Skeletal muscle tissue (tissue), 4 donors: ENCODE results near the gene ABHD4. TPM values are rescaled to one million over a fixed set of nuclear protein-coding genes. Genes with fewer than 3 reads are reported as not detected.

Source experiments
- H3K27ac ChIP-seq: one replicate; pipeline ENCODE4 v1.7.0; 2013; ENCODE audit warnings: mild to moderate bottlenecking, low read depth, low read length, inconsistent platforms
- H3K27me3 ChIP-seq, 3 donors: one replicate each; pipeline ENCODE4 v1.7.0; 2013; ENCODE audit warnings: low read length in 3 of 3; ENCODE audit not compliant: control insufficient read depth in 3 of 3, insufficient read depth in 3 of 3
- H3K36me3 ChIP-seq, 3 donors: one replicate each; pipeline ENCODE4 v1.7.0; 2013; ENCODE audit warnings: low read length in 3 of 3; ENCODE audit not compliant: control insufficient read depth in 3 of 3, insufficient read depth in 3 of 3
- H3K4me1 ChIP-seq, 3 donors: one replicate each; pipeline ENCODE4 v1.7.0; 2013; ENCODE audit warnings: low read length in 3 of 3, mild to moderate bottlenecking in 3 of 3; ENCODE audit not compliant: control insufficient read depth in 3 of 3, insufficient read depth in 3 of 3
- H3K4me3 ChIP-seq, 3 donors: one replicate each; pipeline ENCODE4 v1.7.0; 2013; ENCODE audit warnings: low read length in 3 of 3
- H3K9ac ChIP-seq, 3 donors: one replicate each; pipeline ENCODE4 v1.7.0; 2013; ENCODE audit warnings: low read length in 3 of 3, mild to moderate bottlenecking in 3 of 3, moderate library complexity in 2 of 3, low read depth in 1 of 3
- H3K9me3 ChIP-seq, 3 donors: one replicate each; pipeline ENCODE4 v1.7.0; 2013; ENCODE audit warnings: low read length in 3 of 3; ENCODE audit not compliant: control insufficient read depth in 3 of 3
- total RNA-seq: library from RNA; depleted of rRNA; stranded (reverse); fragments of >200 nt; gene quantifications from one replicate; pipeline ENCODE4 v1.2.3, GENCODE V29; 2014
- donor health status: Osteomylitis.

ABHD4 gene
- total RNA-seq, 1 donor from 2014 or later: 3.7 TPM

- peaks cover 6 to 15% (median 6%) of the 10 kb centered on the region in 3 donors for H3K4me1 ChIP-seq
- H3K4me3 ChIP-seq: no peak overlapping the region
- no peak overlapping the region for H3K9ac ChIP-seq
- no peak overlapping the region for H3K27ac ChIP-seq
- no peaks in the 10 kb centered on the region for H3K9me3 ChIP-seq
- no peaks in the 10 kb centered on the region for H3K36me3 ChIP-seq
- H3K27me3 ChIP-seq: no peaks in the 10 kb centered on the region
Observed at GRCh38 chr14:22653012-22653621, 55.0 kb downstream of the ABHD4 start.

DNA sequence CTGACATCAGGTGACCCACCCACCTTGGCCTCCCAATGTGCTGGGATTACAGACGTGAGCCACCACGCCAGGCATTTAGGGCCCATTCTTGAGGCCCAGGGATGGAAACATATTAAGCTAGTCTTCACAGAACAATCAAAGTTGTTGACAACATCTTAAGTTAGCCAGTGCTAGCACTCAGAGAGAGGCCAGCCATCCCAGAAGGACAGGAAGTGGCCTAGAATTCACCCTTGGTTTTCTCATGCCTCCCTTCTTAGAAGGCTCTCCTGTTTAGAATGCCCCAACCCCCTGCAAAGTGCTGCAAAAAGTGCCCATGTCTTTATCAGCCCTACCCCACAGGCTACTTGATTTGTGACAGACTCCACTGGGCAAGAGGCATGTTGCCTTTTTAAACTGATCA, 58.1 kb downstream of the ABHD4 start:
- no peak overlapping the region for H3K4me3 ChIP-seq
- H3K36me3 ChIP-seq: no peaks in the 10 kb centered on the region
- H3K9me3 ChIP-seq: no peaks in the 10 kb centered on the region
- no peaks in the 10 kb centered on the region for H3K27me3 ChIP-seq
- peaks cover 0 to 5% (median 2%) of the 10 kb centered on the region in 3 donors for H3K4me1 ChIP-seq
- H3K27ac ChIP-seq: no peak overlapping the region
- no peak overlapping the region for H3K9ac ChIP-seq

DNA sequence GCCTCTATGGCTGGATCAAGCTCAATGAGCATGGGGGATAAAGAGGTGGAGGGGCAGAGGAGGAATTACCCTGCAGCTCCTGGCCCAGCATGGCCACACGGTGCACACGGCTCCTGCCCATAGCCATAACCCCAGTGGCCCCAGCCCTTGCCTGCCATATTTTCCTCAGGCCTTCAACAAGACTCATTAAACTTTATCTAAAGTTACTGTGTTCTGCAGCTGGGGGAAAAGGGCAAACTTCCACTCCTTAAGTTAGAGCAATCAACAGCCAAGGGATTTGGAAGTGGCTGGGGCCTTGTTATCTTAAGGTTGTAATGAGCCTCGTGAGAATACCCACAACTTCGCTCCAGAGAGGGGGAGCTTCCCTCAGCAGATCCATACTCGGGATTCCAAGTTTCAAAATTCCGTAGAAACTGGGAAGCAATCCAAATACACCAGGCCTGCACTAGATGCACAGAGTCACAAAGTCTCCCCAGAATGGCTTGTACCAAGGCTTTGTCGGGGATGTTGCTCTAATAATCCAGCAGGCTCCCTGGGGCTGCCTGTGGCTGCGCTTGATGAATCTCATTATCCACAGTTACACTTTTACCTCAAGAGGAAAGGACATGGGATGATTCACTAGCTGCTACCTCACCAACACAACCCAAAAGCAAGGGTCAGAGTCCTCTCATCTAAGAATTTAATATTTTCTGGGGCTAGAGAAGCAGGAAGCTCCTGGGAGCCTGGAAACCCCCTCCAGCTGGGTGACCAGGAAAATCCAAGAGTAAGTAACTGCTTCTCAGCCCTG, 59.0 kb downstream of the ABHD4 start:
- no peak overlapping the region for H3K27ac ChIP-seq
- no peaks in the 10 kb centered on the region for H3K36me3 ChIP-seq
- H3K4me1 ChIP-seq: peaks cover 0 to 3% (median 0%) of the 10 kb centered on the region in 3 donors
- H3K4me3 ChIP-seq: no peak overlapping the region
- H3K27me3 ChIP-seq: no peaks in the 10 kb centered on the region
- no peak overlapping the region for H3K9ac ChIP-seq
- H3K9me3 ChIP-seq: no peaks in the 10 kb centered on the region

DNA sequence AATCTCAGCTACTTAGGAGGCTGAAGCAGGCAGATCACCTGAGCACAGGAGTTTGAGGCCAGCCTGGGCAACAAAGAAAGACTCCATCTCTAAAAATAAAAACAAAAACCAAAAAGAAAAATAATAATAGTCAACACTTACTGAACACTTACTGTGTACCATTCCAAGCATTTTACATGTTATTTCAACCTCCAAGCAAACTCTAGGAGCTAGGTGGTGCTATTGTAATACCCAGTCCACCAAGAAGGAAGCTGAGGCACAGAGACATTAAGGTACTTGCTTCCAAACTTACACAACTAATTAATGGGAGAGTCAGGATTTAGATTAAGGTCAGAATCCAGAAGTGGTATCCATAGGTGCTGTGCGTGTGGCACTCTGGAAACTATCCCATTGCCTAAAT, 59.8 kb downstream of the ABHD4 start:
- Histone ChIP-seq H3K27ac (no peak overlapping the region), H3K9ac (no peak overlapping the region), H3K27me3 (no peaks in the 10 kb centered on the region), H3K4me1 (peaks cover 0 to 3% (median 0%) of the 10 kb centered on the region in 3 donors), H3K4me3 (no peak overlapping the region), H3K9me3 (no peaks in the 10 kb centered on the region), H3K36me3 (no peaks in the 10 kb centered on the region)

GRCh38 chr14:22658946-22659345, 60.8 kb downstream of the ABHD4 start:
- no peaks in the 10 kb centered on the region for H3K4me1 ChIP-seq

GRCh38 chr14:22660654-22661053, 62.6 kb downstream of the ABHD4 start:
- no peak overlapping the region for H3K27ac ChIP-seq
- H3K9me3 ChIP-seq: no peaks in the 10 kb centered on the region
- no peaks in the 10 kb centered on the region for H3K4me1 ChIP-seq
- no peak overlapping the region for H3K9ac ChIP-seq
- H3K27me3 ChIP-seq: no peaks in the 10 kb centered on the region
- no peak overlapping the region for H3K4me3 ChIP-seq
- no peaks in the 10 kb centered on the region for H3K36me3 ChIP-seq

More at GRCh38 chr14:22658946-22659345, 60.8 kb downstream of the ABHD4 start:
- no peak overlapping the region for H3K27ac ChIP-seq
- no peaks in the 10 kb centered on the region for H3K9me3 ChIP-seq
- H3K9ac ChIP-seq: no peak overlapping the region
- H3K27me3 ChIP-seq: no peaks in the 10 kb centered on the region
- H3K4me3 ChIP-seq: no peak overlapping the region
- no peaks in the 10 kb centered on the region for H3K36me3 ChIP-seq

Other genes with a start within 250 kb of the ABHD4 start
- 244 TPM for gene DAD1, start 9.1 kb upstream of the ABHD4 start, total RNA-seq
- not detected for gene OR6J1, start 46.1 kb downstream of the ABHD4 start, total RNA-seq
- gene OXA1L, start 168.4 kb downstream of the ABHD4 start, total RNA-seq: 79.9 TPM
- 15.1 TPM for gene SLC7A7, start 217.1 kb downstream of the ABHD4 start, total RNA-seq
- gene MRPL52, start 231.6 kb downstream of the ABHD4 start, total RNA-seq: 16.7 TPM
- gene MMP14, start 238.3 kb downstream of the ABHD4 start, total RNA-seq: 96.0 TPM